Measurements from ENCODE around the gene PDZK1.
"Not testable (repeated sequence)": the region's sequence is repeated elsewhere in the genome, so short reads cannot be mapped to it uniquely, and the experiment has no call there.

The PDZK1 gene

GRCh38 chr1:145636237-145636636 is 70.9 kb downstream of the PDZK1 start:
- H3K27ac ChIP-seq, result not testable (repeated sequence)

DNA sequence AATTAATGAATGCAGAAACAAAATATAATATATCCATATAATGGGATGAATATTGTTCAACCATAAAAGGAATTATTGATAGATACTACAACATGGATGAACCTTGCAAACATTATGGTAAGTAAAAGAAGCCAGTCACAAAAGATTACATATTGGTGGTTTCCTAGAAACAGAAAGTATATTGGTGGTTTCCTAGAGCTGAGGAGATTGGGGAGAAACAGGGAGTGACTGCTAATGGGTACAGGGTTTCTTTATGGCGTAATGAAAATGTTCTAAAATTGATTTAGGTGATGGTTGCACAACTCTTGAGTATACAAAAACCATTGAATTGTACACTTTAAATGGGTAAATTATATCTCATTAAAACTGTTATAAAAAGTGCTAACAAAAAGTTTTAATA is 85.0 kb downstream of the PDZK1 start:
- not testable (repeated sequence) for H3K27ac ChIP-seq
